ENCODE measurements around the gene DDR1.
A peak's percentile ranks its signal among the peaks of the same experiment; 100 is the strongest.

DDR1 gene

DNA sequence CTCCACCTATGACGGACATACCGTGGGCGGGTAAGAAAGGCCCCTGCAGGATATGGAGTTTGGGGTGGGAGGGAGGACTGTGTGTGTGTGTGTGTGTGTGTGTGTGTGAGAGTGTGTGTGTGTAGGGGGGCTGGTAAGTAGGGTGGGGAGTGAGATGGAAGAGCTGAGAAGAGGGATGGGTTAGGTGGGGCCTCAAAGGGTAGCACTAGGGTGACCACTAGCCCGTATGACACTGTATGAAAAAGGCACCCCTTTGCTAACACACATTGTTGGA lies 7.1 kb downstream of the DDR1 start:
- Histone ChIP-seq H3K4me3 (no peak overlapping the region), H3K27ac (no peak overlapping the region), H3K9me3 (no peaks in the 10 kb centered on the region), H3K4me2 (no peak overlapping the region), H3K27me3 (no peaks in the 10 kb centered on the region), H3K36me3 (peaks cover 80% of the 10 kb centered on the region), H4K20me1 (peaks cover 30% of the 10 kb centered on the region), H3K4me1 (peaks cover 56% of the 10 kb centered on the region), H3K9ac (no peak overlapping the region)
- no peak for TF ChIP-seq Cebpa-rat (IDR thresholded peaks at IDR 0.05)

DNA sequence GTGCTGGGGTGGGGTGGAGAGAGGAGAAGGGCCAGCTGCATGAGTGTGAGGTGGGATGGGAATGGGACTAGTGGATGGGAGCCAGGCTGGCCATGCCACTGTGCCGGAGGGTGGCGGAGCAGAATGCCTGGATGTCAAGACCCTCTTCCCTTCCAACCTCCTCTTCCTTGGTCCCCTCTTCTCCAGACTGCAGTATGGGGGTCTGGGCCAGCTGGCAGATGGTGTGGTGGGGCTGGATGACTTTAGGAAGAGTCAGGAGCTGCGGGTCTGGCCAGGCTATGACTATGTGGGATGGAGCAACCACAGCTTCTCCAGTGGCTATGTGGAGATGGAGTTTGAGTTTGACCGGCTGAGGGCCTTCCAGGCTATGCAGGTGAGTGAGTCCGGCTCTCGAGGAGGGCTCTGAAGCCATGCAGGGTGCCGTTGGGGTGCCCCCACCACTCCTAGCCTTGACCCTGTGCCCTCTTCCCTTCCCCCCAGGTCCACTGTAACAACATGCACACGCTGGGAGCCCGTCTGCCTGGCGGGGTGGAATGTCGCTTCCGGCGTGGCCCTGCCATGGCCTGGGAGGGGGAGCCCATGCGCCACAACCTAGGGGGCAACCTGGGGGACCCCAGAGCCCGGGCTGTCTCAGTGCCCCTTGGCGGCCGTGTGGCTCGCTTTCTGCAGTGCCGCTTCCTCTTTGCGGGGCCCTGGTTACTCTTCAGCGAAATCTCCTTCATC lies 7.7 kb downstream of the DDR1 start:
- no peak overlapping the region for H3K9ac ChIP-seq

DNA sequence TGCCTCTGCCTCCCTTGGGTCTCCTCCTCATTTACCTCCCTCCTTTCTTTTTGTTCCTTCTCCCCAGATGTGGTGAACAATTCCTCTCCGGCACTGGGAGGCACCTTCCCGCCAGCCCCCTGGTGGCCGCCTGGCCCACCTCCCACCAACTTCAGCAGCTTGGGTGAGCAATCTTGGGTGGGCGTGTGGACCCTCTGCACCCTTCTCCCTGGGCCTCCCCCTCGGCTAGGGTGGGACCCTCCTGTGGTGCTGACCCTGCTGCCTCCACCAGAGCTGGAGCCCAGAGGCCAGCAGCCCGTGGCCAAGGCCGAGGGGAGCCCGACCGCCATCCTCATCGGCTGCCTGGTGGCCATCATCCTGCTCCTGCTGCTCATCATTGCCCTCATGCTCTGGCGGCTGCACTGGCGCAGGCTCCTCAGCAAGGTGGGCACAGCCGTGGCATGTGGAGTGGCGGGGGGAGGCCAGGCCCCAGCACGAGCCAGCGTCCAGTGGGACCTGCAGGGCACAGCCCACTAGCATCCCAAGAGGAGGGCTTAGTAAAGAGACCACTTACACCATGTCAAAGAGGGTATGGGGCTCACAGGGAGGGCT lies 8.8 kb downstream of the DDR1 start:
- no peak for TF ChIP-seq Cebpa-rat (IDR thresholded peaks at IDR 0.05)
- no peaks in the 10 kb centered on the region for H3K27me3 ChIP-seq
- peaks cover 95% of the 10 kb centered on the region for H3K36me3 ChIP-seq

More for the DNA sequence above, 7.7 kb downstream of the DDR1 start:
- TF ChIP-seq Cebpa-rat (IDR thresholded peaks at IDR 0.05), result no peak
- Histone ChIP-seq H3K4me3 (no peak overlapping the region), H3K4me2 (no peak overlapping the region), H3K27ac (no peak overlapping the region), H4K20me1 (peaks cover 24% of the 10 kb centered on the region; the same call in 1 of the 2 replicates), H3K9me3 (no peaks in the 10 kb centered on the region), H3K4me1 (peaks cover 50% of the 10 kb centered on the region), H3K27me3 (no peaks in the 10 kb centered on the region), H3K36me3 (peaks cover 86% of the 10 kb centered on the region)

DNA sequence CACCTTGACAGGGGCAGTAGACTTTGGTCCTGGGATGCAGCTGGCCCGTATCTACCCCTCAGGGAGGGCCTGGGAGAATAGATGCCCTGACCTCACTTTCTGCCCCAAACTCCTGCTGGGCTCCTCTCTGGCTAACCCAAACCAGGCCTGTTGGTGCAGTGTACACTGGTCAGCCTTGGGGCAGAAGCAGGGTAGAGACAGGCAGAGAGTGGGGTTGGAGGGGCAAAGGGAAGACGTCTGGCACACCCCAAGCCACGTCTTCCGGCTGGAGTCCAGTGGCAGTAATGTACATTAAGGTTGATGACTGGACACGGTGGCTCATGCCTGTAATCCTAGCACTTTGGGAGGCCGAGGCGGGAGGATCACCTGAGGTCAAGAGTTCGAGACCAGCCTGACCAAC lies 9.3 kb downstream of the DDR1 start:
- H3K27ac ChIP-seq, result no peak overlapping the region
- H3K4me1 ChIP-seq, result peaks cover 33% of the 10 kb centered on the region
- H3K9me3 ChIP-seq, result no peaks in the 10 kb centered on the region
- no peak overlapping the region for H3K4me2 ChIP-seq
- TF ChIP-seq Cebpa-rat (IDR thresholded peaks at IDR 0.05), result no peak
- H3K9ac ChIP-seq, result no peak overlapping the region
- peaks cover 11% of the 10 kb centered on the region; the same call in 1 of the 2 replicates for H4K20me1 ChIP-seq
- no peaks in the 10 kb centered on the region for H3K27me3 ChIP-seq
- H3K36me3 ChIP-seq, result peaks cover 98% of the 10 kb centered on the region
- no peak overlapping the region for H3K4me3 ChIP-seq

More for the DNA sequence above, 8.8 kb downstream of the DDR1 start:
- Histone ChIP-seq H4K20me1 (peaks cover 17% of the 10 kb centered on the region; the same call in 1 of the 2 replicates), H3K9ac (no peak overlapping the region), H3K9me3 (no peaks in the 10 kb centered on the region), H3K27ac (no peak overlapping the region), H3K4me3 (no peak overlapping the region), H3K4me1 (peaks cover 39% of the 10 kb centered on the region), H3K4me2 (no peak overlapping the region)

DNA sequence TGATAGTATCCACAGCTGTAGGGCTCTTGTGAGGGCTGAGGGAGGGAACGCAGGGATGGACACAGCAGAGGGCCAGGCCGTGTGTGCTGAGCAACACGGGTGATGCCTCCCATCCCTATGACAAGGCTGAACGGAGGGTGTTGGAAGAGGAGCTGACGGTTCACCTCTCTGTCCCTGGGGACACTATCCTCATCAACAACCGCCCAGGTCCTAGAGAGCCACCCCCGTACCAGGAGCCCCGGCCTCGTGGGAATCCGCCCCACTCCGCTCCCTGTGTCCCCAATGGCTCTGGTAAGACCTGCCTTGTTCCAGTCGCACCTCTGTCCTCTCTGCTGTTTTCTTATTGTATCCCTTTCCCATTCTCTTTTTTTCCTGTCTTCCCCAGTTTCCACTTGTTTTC lies 10.1 kb downstream of the DDR1 start:
- no peak overlapping the region for H3K4me3 ChIP-seq
- H3K9ac ChIP-seq, result no peak overlapping the region
- H3K36me3 ChIP-seq, result peaks cover 98% of the 10 kb centered on the region

DNA sequence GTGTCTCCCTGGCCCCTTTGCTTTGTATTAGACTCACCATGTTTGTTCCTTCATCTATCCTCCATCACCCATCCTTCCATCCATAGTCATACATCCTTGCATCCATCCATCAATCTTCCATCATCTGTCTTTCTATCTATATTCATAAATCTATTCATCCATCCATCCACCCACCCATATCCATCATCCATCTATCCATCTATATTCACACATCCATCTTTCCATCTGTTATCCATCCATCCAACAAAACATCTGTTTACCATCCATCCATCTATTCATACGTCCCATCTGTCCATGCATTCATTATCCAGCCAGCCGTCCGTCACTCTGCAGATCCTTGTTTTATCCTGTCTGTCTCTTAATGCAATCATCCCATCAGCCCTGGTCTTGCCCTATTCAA lies 10.6 kb downstream of the DDR1 start:
- Histone ChIP-seq H3K4me3 (no peak overlapping the region), H3K9me3 (no peaks in the 10 kb centered on the region), H4K20me1 (no peaks in the 10 kb centered on the region; the same call in 1 of the 2 replicates), H3K9ac (no peak overlapping the region), H3K27ac (no peak overlapping the region), H3K4me2 (peak overlapping the region; percentile 14; the same call in 1 of the 2 replicates), H3K27me3 (no peaks in the 10 kb centered on the region), H3K36me3 (peaks cover 98% of the 10 kb centered on the region), H3K4me1 (peaks cover 23% of the 10 kb centered on the region)
- TF ChIP-seq Cebpa-rat (IDR thresholded peaks at IDR 0.05), result no peak

More for the DNA sequence above, 10.1 kb downstream of the DDR1 start:
- peaks cover 28% of the 10 kb centered on the region for H3K4me1 ChIP-seq
- H3K27ac ChIP-seq, result no peak overlapping the region
- H4K20me1 ChIP-seq, result peaks cover 4% of the 10 kb centered on the region; the same call in 1 of the 2 replicates
- no peak overlapping the region for H3K4me2 ChIP-seq
- no peak for TF ChIP-seq Cebpa-rat (IDR thresholded peaks at IDR 0.05)
- no peaks in the 10 kb centered on the region for H3K27me3 ChIP-seq
- no peaks in the 10 kb centered on the region for H3K9me3 ChIP-seq

DNA sequence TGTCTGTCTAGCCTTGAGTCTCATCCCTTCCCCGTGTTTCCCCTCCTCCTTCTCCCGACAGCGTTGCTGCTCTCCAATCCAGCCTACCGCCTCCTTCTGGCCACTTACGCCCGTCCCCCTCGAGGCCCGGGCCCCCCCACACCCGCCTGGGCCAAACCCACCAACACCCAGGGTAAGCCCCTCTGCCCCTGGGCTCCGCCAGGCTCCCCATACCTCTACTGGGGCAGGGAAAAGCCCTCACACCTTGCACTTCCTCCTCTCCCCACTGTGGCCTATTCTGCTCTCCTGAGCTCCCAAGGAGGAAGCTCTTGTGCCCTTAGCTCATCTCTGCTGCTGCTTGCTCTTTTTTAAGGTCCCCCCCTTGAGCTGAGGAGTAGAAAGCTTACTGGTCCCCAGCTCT lies 11.0 kb downstream of the DDR1 start:
- no peak for TF ChIP-seq Cebpa-rat (IDR thresholded peaks at IDR 0.05)
- Histone ChIP-seq H3K4me2 (peak overlapping the region; percentile 14; the same call in 1 of the 2 replicates), H3K36me3 (peaks cover 98% of the 10 kb centered on the region), H4K20me1 (no peaks in the 10 kb centered on the region; the same call in 1 of the 2 replicates), H3K4me1 (peaks cover 19% of the 10 kb centered on the region), H3K9ac (no peak overlapping the region), H3K9me3 (no peaks in the 10 kb centered on the region), H3K4me3 (no peak overlapping the region), H3K27me3 (no peaks in the 10 kb centered on the region), H3K27ac (no peak overlapping the region)

DNA sequence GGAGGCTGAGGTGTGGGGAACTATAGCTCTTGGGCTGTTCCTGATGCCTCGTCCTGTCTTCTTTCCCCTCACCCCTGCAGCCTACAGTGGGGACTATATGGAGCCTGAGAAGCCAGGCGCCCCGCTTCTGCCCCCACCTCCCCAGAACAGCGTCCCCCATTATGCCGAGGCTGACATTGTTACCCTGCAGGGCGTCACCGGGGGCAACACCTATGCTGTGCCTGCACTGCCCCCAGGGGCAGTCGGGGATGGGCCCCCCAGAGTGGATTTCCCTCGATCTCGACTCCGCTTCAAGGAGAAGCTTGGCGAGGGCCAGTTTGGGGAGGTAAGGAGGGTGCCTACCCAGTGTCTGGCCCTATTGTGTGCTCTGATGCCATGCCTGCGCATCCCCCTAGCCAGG lies 12.2 kb downstream of the DDR1 start:
- Histone ChIP-seq H3K27ac (no peak overlapping the region), H3K36me3 (peaks cover 89% of the 10 kb centered on the region), H3K4me1 (peaks cover 15% of the 10 kb centered on the region), H3K4me2 (no peak overlapping the region), H4K20me1 (no peaks in the 10 kb centered on the region; the same call in 1 of the 2 replicates), H3K9ac (no peak overlapping the region), H3K27me3 (no peaks in the 10 kb centered on the region), H3K4me3 (no peak overlapping the region), H3K9me3 (no peaks in the 10 kb centered on the region)
- no peak for TF ChIP-seq Cebpa-rat (IDR thresholded peaks at IDR 0.05)

DNA sequence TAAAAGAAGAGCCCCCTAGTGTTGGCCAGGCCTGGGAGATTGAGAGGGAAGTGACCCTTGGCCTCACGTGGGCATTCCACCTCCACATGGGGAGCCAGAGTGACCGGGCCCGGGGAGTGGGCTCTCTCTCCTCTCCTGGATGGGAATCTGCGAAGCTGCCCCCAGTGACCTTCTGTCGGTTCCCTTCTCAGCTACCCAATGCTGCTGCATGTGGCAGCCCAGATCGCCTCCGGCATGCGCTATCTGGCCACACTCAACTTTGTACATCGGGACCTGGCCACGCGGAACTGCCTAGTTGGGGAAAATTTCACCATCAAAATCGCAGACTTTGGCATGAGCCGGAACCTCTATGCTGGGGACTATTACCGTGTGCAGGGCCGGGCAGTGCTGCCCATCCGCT lies 13.6 kb downstream of the DDR1 start:
- H4K20me1 ChIP-seq, result no peaks in the 10 kb centered on the region
- no peak overlapping the region for H3K4me3 ChIP-seq
- no peak overlapping the region for H3K27ac ChIP-seq
- no peak overlapping the region for H3K4me2 ChIP-seq
- no peak overlapping the region for H3K9ac ChIP-seq
- peaks cover 75% of the 10 kb centered on the region for H3K36me3 ChIP-seq
- peaks cover 25% of the 10 kb centered on the region for H3K4me1 ChIP-seq
- no peaks in the 10 kb centered on the region for H3K27me3 ChIP-seq
- TF ChIP-seq Cebpa-rat (IDR thresholded peaks at IDR 0.05), result no peak
- H3K9me3 ChIP-seq, result no peaks in the 10 kb centered on the region

DNA sequence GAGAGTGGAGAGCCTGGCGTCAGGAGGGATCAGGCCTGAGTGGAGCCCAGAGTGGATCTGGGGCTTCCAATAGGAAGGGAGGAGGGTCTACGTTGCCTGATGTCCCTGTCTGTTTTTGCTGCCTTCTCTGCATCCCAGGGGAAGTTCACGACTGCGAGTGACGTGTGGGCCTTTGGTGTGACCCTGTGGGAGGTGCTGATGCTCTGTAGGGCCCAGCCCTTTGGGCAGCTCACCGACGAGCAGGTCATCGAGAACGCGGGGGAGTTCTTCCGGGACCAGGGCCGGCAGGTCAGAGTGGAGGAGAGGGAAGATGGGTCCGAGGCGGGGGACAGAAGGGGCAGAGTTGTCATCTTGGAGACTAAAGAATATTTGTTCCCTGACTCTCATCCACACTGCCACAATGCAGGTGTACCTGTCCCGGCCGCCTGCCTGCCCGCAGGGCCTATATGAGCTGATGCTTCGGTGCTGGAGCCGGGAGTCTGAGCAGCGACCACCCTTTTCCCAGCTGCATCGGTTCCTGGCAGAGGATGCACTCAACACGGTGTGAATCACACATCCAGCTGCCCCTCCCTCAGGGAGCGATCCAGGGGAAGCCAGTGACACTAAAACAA lies 14.5 kb downstream of the DDR1 start:
- no peaks in the 10 kb centered on the region for H3K9me3 ChIP-seq
- TF ChIP-seq Cebpa-rat (IDR thresholded peaks at IDR 0.05), result no peak
- no peak overlapping the region for H3K9ac ChIP-seq
- H3K36me3 ChIP-seq, result peaks cover 66% of the 10 kb centered on the region
- no peak overlapping the region for H3K4me3 ChIP-seq
- no peak overlapping the region for H3K4me2 ChIP-seq
- H4K20me1 ChIP-seq, result no peaks in the 10 kb centered on the region
- peaks cover 32% of the 10 kb centered on the region for H3K4me1 ChIP-seq
- no peak overlapping the region for H3K27ac ChIP-seq
- no peaks in the 10 kb centered on the region for H3K27me3 ChIP-seq
